Ishikawa (cell line): ENCODE results near the gene SMIM27.

Experiments
- CEBPB ChIP-seq: IDR thresholded peaks from 2 replicates; pipeline ENCODE4 v1.6.1; 2012
- EGR1 ChIP-seq: IDR thresholded peaks from 2 replicates; pipeline ENCODE4 v1.6.1; 2012
- EP300 ChIP-seq: IDR thresholded peaks from 2 replicates; pipeline ENCODE4 v1.6.1; 2012; ENCODE audit warnings: borderline replicate concordance
- FOXM1 ChIP-seq: IDR thresholded peaks from 2 replicates; pipeline ENCODE4 v1.6.1; 2012; ENCODE audit warnings: low read depth, borderline replicate concordance
- MAX ChIP-seq: IDR thresholded peaks from 2 replicates; pipeline ENCODE4 v1.6.1; 2012
- NFIC ChIP-seq: IDR thresholded peaks from 2 replicates; pipeline ENCODE4 v1.6.1; 2012
- RAD21 ChIP-seq: IDR thresholded peaks from 2 replicates; pipeline ENCODE4 v1.6.1; 2012; ENCODE audit warnings: low read depth
- REST ChIP-seq: IDR thresholded peaks from 2 replicates; pipeline ENCODE4 v1.6.1; 2012; ENCODE audit warnings: low read depth, mild to moderate bottlenecking
- TCF12 ChIP-seq: IDR thresholded peaks from 2 replicates; pipeline ENCODE4 v1.6.1; 2012; ENCODE audit warnings: low read depth
- YY1 ChIP-seq: IDR thresholded peaks from 2 replicates; pipeline ENCODE4 v1.6.1; 2012; ENCODE audit warnings: low read depth
- ZBTB7A ChIP-seq: IDR thresholded peaks from 2 replicates; pipeline ENCODE4 v1.6.1; 2012; ENCODE audit warnings: low read depth
- TF ChIP-seq, protein P1 (sequence below): IDR thresholded peaks from 2 replicates; pipeline ENCODE4 v1.6.1; 2012

DNA sequence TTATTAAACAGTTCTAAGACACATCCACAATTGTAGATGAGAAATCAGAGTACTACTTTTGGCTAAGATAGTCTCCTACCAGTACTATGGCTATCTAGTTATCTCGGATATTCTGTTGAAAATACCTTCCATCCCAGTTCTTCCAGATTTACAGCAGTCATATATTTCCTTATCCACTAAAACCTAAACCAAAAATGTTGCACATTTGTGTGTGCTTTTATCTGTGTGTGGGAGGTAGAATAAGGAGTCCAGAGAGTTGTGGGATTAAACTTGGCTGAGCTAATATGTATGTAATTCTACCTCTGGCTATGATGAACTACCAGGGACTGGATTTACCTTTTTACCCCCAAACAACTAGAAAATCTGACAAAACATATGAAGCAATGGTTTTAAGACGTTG is 38.3 kb downstream of the SMIM27 start:
- no peak for TF ChIP-seq EP300
- TF ChIP-seq TCF12, result no peak
- TF ChIP-seq RAD21, result no peak
- no peak for TF ChIP-seq ZBTB7A
- TF ChIP-seq REST, result no peak
- no peak for TF ChIP-seq MAX
- TF ChIP-seq EGR1, result no peak
- no peak for TF ChIP-seq CEBPB
- no peak for TF ChIP-seq YY1
- TF ChIP-seq, protein P1, sequence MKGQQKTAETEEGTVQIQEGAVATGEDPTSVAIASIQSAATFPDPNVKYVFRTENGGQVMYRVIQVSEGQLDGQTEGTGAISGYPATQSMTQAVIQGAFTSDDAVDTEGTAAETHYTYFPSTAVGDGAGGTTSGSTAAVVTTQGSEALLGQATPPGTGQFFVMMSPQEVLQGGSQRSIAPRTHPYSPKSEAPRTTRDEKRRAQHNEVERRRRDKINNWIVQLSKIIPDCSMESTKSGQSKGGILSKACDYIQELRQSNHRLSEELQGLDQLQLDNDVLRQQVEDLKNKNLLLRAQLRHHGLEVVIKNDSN, result no peak
- no peak for TF ChIP-seq FOXM1
- TF ChIP-seq NFIC, result no peak
